Tibial nerve (tissue), 4 donors: Measurements from ENCODE around the gene CDSN.

ENCODE experiments used
- EP300 ChIP-seq, 2 donors: sonication (generic); formaldehyde crosslinking; IDR thresholded peaks; one replicate each; pipeline ENCODE4 v1.6.1; 2017; ENCODE audit warnings: antibody characterized with exemption in 2 of 2, mild to moderate bottlenecking in 1 of 2
- POLR2A ChIP-seq, 2 donors: fragments of 450-650 bp; IDR thresholded peaks; one replicate each; pipeline ENCODE4 v1.6.1; 2017; ENCODE audit warnings: antibody characterized with exemption in 2 of 2, mild to moderate bottlenecking in 2 of 2, moderate library complexity in 2 of 2
- TF ChIP-seq, protein P1 (sequence below), 5 experiments: fragments of 200-600 bp in 3 of 5; fragments of 450-650 bp in 2 of 5; sonication (generic) in 3 of 5; IDR thresholded peaks; one replicate each; pipeline ENCODE4 v1.5.1; 2016 to 2019; ENCODE audit warnings: antibody characterized with exemption in 5 of 5, mild to moderate bottlenecking in 3 of 5, moderate library complexity in 2 of 5

DNA sequence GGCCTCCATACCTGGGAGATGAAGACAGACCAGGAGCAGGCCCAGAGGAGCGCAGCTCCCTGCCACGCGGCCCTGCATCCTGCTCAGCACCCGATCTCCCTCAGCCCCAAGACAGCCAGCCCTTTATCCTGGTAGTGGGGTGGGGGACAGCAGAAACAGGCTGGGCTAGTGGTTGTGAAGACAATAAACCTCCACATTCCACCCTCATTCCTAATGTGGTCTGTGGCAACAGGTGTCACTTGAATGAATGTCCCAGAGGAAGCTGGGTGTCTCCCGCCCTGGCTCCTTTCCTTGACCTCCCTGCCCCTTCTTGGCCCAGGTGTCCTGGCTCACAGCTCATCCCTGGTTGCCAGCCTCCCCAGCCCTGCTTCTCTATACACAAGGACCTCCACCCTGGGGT lies 7.8 kb downstream of the CDSN start, which contains the start of gene C6orf15:
- TF ChIP-seq EP300 (IDR thresholded peaks at IDR 0.05): no peak
- TF ChIP-seq, protein P1, sequence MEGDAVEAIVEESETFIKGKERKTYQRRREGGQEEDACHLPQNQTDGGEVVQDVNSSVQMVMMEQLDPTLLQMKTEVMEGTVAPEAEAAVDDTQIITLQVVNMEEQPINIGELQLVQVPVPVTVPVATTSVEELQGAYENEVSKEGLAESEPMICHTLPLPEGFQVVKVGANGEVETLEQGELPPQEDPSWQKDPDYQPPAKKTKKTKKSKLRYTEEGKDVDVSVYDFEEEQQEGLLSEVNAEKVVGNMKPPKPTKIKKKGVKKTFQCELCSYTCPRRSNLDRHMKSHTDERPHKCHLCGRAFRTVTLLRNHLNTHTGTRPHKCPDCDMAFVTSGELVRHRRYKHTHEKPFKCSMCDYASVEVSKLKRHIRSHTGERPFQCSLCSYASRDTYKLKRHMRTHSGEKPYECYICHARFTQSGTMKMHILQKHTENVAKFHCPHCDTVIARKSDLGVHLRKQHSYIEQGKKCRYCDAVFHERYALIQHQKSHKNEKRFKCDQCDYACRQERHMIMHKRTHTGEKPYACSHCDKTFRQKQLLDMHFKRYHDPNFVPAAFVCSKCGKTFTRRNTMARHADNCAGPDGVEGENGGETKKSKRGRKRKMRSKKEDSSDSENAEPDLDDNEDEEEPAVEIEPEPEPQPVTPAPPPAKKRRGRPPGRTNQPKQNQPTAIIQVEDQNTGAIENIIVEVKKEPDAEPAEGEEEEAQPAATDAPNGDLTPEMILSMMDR (IDR thresholded peaks at IDR 0.05): no peak
- TF ChIP-seq POLR2A (IDR thresholded peaks at IDR 0.05): no peak
